Activated naive CD8-positive, alpha-beta T cell treated with anti-CD3 and anti-CD28 coated beads for 36 hours (primary cell): ENCODE results near the gene YIF1B. TPM values are rescaled to one million over a fixed set of nuclear protein-coding genes. Genes with fewer than 3 reads are reported as not detected.
"Not testable (repeated sequence)": the region's sequence is repeated elsewhere in the genome, so short reads cannot be mapped to it uniquely, and the experiment has no call there.

Source experiments
- DNase-seq: peaks from one replicate; pipeline ENCODE4 v3.0.0; 2021
- H3K27ac Mint-ChIP-seq: one replicate; pipeline ENCODE4 v1.8.0; 2022; ENCODE audit warnings: mild to moderate bottlenecking, moderate library complexity, mixed read lengths
- H3K27me3 Mint-ChIP-seq: one replicate; pipeline ENCODE4 v1.8.0; 2022; ENCODE audit warnings: mild to moderate bottlenecking, mixed read lengths
- H3K36me3 Mint-ChIP-seq: one replicate; pipeline ENCODE4 v1.8.0; 2021; ENCODE audit warnings: mild to moderate bottlenecking, mixed read lengths
- H3K4me1 Mint-ChIP-seq: one replicate; pipeline ENCODE4 v1.8.0; 2021; ENCODE audit warnings: mixed read lengths
- H3K4me3 Mint-ChIP-seq: one replicate; pipeline ENCODE4 v1.8.0; 2022; ENCODE audit warnings: mild to moderate bottlenecking, moderate library complexity, mixed read lengths
- H3K9me3 Mint-ChIP-seq: one replicate; pipeline ENCODE4 v1.8.0; 2022; ENCODE audit warnings: mixed read lengths
- total RNA-seq, 2 experiments: library from RNA; stranded (reverse); gene quantifications; one replicate each; pipeline ENCODE4 v1.2.3, GENCODE V29; 2021

YIF1B gene
- total RNA-seq, 2 experiments from 2014 or later, result 57.3 to 63.0 TPM

DNA sequence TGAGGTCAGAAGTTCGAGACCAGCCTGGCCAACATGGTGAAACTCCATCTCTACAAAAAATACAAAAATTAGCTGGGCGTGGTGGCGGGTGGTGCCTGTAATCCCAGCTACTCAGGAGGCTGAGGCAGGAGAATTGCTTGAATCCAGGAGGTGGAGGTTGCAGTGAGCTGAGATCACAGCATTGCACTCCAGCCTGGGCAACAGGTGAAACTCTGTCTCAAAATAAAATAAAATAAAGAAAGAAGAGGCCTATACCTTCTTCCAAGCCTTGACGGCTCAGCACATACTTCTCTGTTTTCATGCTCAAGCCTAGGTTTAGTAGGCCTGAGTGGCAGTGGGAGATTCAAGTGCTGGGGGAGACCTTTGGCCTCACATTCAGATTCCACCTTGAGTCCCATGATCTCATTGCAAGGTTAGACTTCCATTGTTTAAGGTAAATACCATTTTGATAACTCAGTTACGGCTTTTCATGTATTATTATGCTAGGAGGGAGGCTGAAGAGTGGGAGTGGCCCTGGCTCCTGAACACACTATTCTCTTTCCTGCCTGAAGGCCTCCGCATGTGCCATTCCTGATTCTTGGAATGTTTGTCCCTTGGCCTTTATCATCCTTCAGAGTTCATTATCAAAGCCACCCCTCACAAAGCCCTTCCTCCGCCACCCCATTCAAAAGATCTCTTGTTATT is 53.0 kb downstream of the YIF1B start:
- Mint-ChIP-seq H3K4me1 (peaks cover 30% of the 10 kb centered on the region), H3K9me3 (peaks cover 1% of the 10 kb centered on the region), H3K36me3 (peaks cover 2% of the 10 kb centered on the region), H3K27ac (peak overlapping the region; percentile 70), H3K4me3 (no peak overlapping the region), H3K27me3 (peaks cover 8% of the 10 kb centered on the region)
- no peak for DNase-seq

DNA sequence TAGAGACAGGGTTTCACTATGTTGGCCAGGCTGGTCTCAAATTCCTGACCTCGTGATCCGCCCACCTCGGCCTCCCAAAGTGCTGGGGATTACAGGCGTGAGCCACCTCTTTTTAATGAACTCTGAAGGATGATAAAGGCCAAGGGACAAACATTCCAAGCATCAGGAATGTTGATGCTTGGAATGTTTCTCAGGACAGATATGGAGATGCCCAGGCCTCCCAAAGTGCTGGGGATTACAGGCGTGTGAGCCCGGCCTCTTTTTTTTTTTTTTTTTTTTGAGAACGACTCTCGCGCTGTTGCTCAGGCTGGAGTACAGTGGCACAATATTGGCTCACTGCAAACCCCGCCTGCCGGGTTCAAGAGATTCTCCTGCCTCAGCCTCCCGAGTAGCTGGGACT is 53.8 kb downstream of the YIF1B start:
- not testable (repeated sequence) for H3K36me3 Mint-ChIP-seq, H3K27ac Mint-ChIP-seq, H3K4me3 Mint-ChIP-seq, DNase-seq, H3K9me3 Mint-ChIP-seq
- Mint-ChIP-seq H3K27me3 (peaks cover 13% of the 10 kb centered on the region), H3K4me1 (peaks cover 25% of the 10 kb centered on the region)

DNA sequence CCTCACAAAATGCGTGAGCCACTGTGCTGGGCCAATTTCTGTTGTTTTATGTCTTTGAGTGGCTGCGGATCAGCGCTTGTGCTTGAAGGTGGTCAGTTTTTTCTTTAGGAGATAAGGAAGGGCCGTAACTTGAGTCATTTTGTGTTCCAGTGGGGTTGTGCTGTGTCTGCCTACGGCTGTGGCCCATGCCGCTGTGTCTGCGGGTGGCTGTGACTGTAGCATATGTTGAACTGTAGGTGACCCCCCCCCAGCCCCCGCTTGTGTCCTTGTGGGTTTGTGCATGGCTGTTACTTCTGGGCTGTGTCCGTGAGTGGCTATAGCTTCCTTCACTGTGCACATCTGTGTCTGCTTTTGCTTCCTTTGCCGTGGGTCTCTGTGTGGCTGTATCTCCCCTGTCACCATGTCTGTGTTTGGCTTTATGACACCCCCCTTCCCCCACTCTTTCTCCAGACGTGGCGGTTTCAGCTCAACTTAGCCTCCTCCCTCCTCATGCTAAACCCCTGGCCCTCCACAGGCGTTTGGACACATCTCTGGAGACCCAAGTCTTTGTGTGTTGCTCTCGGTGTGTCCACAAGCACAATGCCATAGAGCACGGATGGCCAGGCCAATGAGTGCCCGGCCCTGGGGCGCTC is 60.2 kb downstream of the YIF1B start:
- H3K9me3 Mint-ChIP-seq, result no peaks in the 10 kb centered on the region
- H3K4me1 Mint-ChIP-seq, result peaks cover 4% of the 10 kb centered on the region
- no peak for DNase-seq
- no peak overlapping the region for H3K4me3 Mint-ChIP-seq
- H3K36me3 Mint-ChIP-seq, result no peaks in the 10 kb centered on the region
- no peak overlapping the region for H3K27ac Mint-ChIP-seq
- H3K27me3 Mint-ChIP-seq, result peaks cover 39% of the 10 kb centered on the region

DNA sequence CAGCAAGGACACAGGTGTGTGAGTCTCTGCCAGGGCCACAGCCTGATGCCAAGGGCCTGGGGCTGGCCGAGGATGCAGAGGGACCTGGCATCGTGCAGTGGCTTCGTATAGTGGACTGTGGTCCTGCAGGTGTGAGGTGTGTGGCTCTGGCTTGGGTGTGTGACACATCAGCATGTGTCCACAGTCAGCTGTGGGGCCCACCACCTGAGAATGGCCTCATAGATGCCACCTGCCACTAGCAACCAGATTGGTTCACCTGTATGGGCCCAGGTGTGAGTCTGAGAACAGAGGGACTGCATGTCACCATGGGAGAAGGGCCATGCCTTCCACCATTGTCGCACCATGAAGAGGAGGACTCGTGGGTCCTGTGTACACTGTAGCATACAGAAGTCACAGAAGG is 62.0 kb downstream of the YIF1B start:
- Mint-ChIP-seq H3K9me3 (no peaks in the 10 kb centered on the region), H3K27ac (no peak overlapping the region), H3K4me1 (peaks cover 2% of the 10 kb centered on the region), H3K36me3 (no peaks in the 10 kb centered on the region), H3K27me3 (peaks cover 36% of the 10 kb centered on the region), H3K4me3 (no peak overlapping the region)
- no peak for DNase-seq

Other genes with a start within 250 kb of the YIF1B start
- gene DPF1, start 91.7 kb downstream of the YIF1B start, total RNA-seq, result under 1 TPM; 0.41 to 0.50 TPM
- not detected for gene PPP1R14A, start 59.6 kb downstream of the YIF1B start, total RNA-seq
- 10 to 100 TPM; 28.2 to 31.7 TPM for gene SPINT2, start 51.4 kb downstream of the YIF1B start, total RNA-seq
- not detected for gene C19orf33, start 11.7 kb downstream of the YIF1B start, total RNA-seq
- 1 to 10 TPM; 6.6 to 6.9 TPM for gene KCNK6, start 3.9 kb upstream of the YIF1B start, total RNA-seq
- 1 to 10 TPM; 1.9 to 2.1 TPM for gene CATSPERG, start 19.9 kb upstream of the YIF1B start, total RNA-seq
- gene PSMD8, start 58.6 kb upstream of the YIF1B start, total RNA-seq, result 100 to 1,000 TPM; 193 to 199 TPM
- gene GGN, start 72.1 kb upstream of the YIF1B start, total RNA-seq, result under 1 TPM in 1 of 2 experiments, not detected in 1; 0.14 TPM
- under 1 TPM; 0.45 to 0.74 TPM for gene SPRED3, start 72.8 kb upstream of the YIF1B start, total RNA-seq
- gene FAM98C, start 87.1 kb upstream of the YIF1B start, total RNA-seq, result 1 to 10 TPM; 8.1 to 9.3 TPM
- gene RASGRP4, start 110.3 kb upstream of the YIF1B start, total RNA-seq, result under 1 TPM; 0.22 to 0.23 TPM
- under 1 TPM; 0.19 to 0.28 TPM for gene RYR1, start 117.7 kb upstream of the YIF1B start, total RNA-seq